Fibroblast of pulmonary artery (primary cell): Measurements from ENCODE around the gene SH3BP4.

Experiments used
- DNase-seq: peaks from one replicate; pipeline ENCODE4 v3.0.0-alpha.2; 2010; ENCODE audit warnings: low read depth
- H3K4me3 ChIP-seq: replicated peaks from 2 replicates; pipeline ENCODE4 v1.5.1; 2011; ENCODE audit warnings: low read depth, mild to moderate bottlenecking, control low read depth, low read length, moderate library complexity
- TF ChIP-seq, protein P1 (sequence below): IDR thresholded peaks from 2 replicates; pipeline ENCODE4 v1.5.1; 2011; ENCODE audit warnings: mild to moderate bottlenecking, control low read depth, low read length, inconsistent platforms; ENCODE audit errors: missing control alignments

The SH3BP4 gene

DNA sequence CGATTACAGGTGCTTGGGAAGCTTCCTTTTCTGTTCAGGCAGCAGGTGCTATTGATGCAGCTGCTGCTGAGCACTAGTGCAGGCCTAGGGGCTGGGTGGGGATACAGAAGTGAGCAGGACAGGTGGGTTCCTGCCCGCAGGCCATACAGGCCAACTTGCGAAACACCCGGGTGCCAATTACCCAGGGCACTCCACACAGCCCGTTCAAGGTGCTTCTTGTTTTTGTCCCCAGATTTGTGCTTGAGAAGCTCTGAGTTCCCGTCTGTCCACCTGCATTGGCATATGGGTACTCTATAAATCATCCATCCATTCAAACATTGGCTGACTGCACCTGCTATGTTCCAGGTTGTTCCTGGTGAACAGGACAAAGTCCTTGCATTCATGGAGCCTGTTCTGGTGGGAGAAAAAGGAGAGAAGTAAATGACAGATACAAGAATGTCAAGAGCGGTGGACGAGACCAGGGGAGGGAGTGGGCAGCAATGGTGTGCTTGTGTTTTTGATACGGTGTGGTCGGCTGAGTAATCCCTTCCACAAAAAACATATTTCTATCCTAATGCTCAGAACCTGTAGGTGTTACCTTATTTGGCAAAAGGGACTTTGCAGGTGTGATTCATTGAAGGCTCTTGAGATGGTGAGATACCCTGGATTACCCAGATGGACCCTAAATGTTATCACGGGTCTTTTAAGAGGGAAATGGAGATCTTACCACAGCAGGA is 31.4 kb downstream of the SH3BP4 start:
- no peak for DNase-seq
- no peak overlapping the region for H3K4me3 ChIP-seq
- TF ChIP-seq, protein P1, sequence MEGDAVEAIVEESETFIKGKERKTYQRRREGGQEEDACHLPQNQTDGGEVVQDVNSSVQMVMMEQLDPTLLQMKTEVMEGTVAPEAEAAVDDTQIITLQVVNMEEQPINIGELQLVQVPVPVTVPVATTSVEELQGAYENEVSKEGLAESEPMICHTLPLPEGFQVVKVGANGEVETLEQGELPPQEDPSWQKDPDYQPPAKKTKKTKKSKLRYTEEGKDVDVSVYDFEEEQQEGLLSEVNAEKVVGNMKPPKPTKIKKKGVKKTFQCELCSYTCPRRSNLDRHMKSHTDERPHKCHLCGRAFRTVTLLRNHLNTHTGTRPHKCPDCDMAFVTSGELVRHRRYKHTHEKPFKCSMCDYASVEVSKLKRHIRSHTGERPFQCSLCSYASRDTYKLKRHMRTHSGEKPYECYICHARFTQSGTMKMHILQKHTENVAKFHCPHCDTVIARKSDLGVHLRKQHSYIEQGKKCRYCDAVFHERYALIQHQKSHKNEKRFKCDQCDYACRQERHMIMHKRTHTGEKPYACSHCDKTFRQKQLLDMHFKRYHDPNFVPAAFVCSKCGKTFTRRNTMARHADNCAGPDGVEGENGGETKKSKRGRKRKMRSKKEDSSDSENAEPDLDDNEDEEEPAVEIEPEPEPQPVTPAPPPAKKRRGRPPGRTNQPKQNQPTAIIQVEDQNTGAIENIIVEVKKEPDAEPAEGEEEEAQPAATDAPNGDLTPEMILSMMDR: no peak

DNA sequence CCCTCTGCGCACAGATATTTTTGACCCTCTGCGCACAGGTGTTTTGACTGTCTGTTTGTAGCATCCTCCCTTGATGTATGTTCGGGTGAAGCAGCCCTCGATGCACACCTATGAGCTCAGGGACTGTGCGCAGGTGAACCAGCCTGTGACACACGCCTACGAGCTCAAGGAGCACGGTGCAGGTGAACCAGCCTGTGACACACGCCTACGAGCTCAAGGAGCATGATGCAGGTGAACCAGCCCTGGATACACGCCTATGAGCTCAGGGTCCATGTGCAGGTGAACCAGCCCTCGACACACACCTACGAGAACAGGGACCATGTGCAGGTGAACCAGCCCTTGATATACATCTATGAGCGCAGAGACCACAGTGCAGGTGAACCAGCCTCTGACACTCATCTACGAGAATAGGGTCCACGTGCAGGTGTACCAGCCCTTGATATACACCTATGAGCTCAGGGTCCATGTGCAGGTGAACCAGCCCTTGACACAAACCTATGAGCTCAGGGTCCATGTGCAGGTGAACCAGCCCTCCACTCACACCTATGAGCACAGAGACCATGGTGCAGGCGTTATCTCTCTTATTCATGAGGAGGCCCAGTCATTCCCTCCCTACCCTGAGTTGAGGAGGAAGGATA is 33.9 kb downstream of the SH3BP4 start:
- no peak overlapping the region for H3K4me3 ChIP-seq
- no peak for DNase-seq
- TF ChIP-seq, protein P1: no peak

DNA sequence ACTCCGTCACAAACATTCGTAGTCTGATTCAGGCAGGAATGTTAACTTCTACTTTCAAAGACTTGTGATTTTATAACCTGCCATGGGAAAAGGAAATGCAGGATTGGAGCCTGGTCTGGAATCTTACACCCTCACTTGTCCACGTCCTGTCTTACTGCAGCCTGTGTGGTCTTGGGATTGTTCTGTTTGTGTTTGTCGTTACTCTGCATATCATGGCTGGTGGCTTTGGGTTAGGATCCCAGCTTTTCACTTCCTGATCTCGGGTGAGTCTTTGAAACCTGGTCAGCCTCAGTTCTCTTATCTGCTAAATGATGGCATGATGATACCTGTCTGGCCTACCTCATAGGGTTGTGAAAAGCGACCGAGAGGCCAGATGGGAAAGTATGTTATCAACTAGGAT is 34.6 kb downstream of the SH3BP4 start:
- TF ChIP-seq, protein P1: no peak
- H3K4me3 ChIP-seq: no peak overlapping the region
- no peak for DNase-seq

DNA sequence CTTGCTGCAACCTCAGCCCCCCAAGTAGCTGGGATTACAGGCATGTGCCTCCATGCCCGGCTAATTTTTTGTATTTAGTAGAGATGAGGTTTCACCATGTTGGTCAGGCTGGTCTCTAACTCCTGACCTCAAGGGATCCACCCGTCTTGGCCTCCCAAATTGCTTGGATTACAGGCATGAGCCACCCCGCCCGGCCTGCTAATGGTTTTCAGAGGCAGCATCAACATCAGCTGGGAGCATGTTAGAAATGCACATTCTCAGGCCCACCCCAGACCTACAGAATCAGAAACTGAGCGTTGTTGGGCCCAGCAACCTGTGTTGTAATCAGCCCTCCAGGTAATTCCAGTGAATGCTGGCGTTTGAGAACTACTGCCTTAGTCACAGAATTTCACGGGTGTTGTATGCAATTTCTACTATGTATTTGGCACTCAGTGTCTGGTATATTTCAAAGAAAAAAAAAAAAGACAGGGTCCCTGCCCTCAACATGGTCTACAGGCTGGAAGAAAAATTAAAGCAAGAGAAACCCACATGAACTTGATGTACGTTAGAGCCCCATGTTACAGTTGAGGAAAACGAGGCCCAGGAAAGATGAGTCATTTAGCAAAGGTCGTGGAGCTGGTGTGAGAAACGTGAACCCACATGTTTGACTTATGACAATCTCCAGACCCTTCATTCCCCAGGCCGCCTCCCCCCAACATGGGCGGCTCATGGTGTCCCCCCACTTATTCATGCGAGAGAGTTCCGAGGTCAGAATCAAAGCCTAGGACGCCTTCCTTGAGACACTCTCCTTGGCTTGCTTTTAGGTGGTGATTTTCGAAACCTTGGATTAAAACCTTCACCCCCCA is 35.3 kb downstream of the SH3BP4 start:
- no peak for DNase-seq
- TF ChIP-seq, protein P1: no peak
- no peak overlapping the region for H3K4me3 ChIP-seq

DNA sequence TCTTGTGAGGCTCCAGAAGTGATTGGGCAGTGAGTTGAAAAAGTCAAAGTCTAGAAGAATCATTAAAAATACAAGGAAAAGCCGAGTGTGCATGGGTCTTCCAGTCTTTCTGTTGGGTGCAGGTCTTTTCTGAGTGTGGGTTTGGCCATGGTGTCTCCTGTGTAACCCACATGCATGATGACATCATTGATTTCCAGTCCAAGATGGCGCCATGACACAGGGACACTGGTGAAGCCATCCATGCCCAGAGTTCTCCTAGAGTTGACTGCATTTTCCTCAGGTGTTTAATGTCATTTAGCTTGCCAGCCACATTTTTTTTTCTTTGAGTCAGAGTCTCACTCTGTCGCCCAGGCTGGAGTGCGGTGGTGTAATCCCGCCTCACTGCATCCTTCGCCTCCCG is 35.9 kb downstream of the SH3BP4 start:
- no peak for DNase-seq
- TF ChIP-seq, protein P1: no peak
- H3K4me3 ChIP-seq: no peak overlapping the region

DNA sequence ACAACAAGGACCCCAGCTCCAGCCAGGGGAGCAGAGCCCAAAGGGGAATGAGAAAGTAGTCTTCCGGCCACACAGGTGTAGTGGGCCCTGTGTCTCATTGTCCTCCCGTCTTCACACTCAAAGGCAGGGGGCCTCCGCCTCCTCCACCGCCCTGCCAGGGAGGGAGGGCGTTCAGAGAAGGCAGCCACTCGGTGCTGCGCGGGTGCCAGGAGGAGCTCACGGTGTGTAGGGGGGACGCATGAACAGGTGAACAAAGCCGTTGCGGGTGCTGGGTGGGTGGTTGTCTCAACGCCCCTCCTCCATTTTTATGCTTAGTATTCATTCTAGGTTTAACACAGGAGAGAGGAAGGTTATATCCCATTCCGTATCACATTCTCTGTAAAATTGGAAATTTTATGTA is 36.7 kb downstream of the SH3BP4 start:
- no peak overlapping the region for H3K4me3 ChIP-seq
- DNase-seq: no peak
- TF ChIP-seq, protein P1: no peak
